GM23338 (cell line): ENCODE measurements around the gene LYRM9. TPM values are rescaled to one million over a fixed set of nuclear protein-coding genes. Genes with fewer than 3 reads are reported as not detected.

Source experiments
- ATAC-seq: fragments of 200-7000 bp; cut with Tn5 transposase; 3 replicates; pipeline ENCODE4 v1.9.1; 2020
- DNase-seq: peaks from one replicate; pipeline ENCODE4 v3.0.0-alpha.2; 2015; ENCODE audit warnings: low spot score
- H2AFZ ChIP-seq: fragments of 200-600 bp; sonication (generic); 2 replicates; pipeline ENCODE4 v1.8.0; 2016; ENCODE audit warnings: antibody characterized with exemption, mild to moderate bottlenecking, moderate library complexity
- H3F3A ChIP-seq: fragments of 200-600 bp; sonication (generic); replicated peaks from 2 replicates; pipeline ENCODE4 v1.8.0; 2017; ENCODE audit warnings: antibody characterized with exemption, mixed run types, low read depth
- H3K27ac ChIP-seq: fragments of 200-600 bp; sonication (generic); 2 replicates; pipeline ENCODE4 v1.6.1; 2016; ENCODE audit warnings: low read depth
- H3K27me3 ChIP-seq: fragments of 200-600 bp; sonication (generic); 2 replicates; pipeline ENCODE4 v1.8.0; 2016; ENCODE audit warnings: mild to moderate bottlenecking, mixed run types, moderate library complexity; ENCODE audit not compliant: insufficient read depth
- H3K36me3 ChIP-seq: fragments of 200-600 bp; sonication (generic); 2 replicates; pipeline ENCODE4 v1.8.0; 2016; ENCODE audit warnings: mild to moderate bottlenecking; ENCODE audit not compliant: insufficient read depth
- H3K4me1 ChIP-seq: fragments of 200-600 bp; sonication (generic); 2 replicates; pipeline ENCODE4 v1.8.0; 2016; ENCODE audit warnings: mild to moderate bottlenecking, moderate library complexity; ENCODE audit not compliant: insufficient read depth
- H3K4me2 ChIP-seq: fragments of 200-600 bp; sonication (generic); 2 replicates; pipeline ENCODE4 v1.7.1; 2017; ENCODE audit warnings: mixed run types
- H3K4me3 ChIP-seq: fragments of 200-600 bp; sonication (generic); 2 replicates; pipeline ENCODE4 v1.6.1; 2016; ENCODE audit warnings: mixed run types
- H3K79me2 ChIP-seq: fragments of 200-600 bp; sonication (generic); replicated peaks from 2 replicates; pipeline ENCODE4 v1.8.0; 2017; ENCODE audit warnings: mild to moderate bottlenecking; ENCODE audit not compliant: insufficient read depth
- H3K9me2 ChIP-seq: fragments of 200-600 bp; sonication (generic); 2 replicates; pipeline ENCODE4 v1.8.0; 2017; ENCODE audit not compliant: insufficient read depth
- H4K20me1 ChIP-seq: fragments of 200-600 bp; sonication (generic); replicated peaks from 2 replicates; pipeline ENCODE4 v1.8.0; 2017; ENCODE audit warnings: mild to moderate bottlenecking; ENCODE audit not compliant: insufficient read depth
- H3K27ac Mint-ChIP-seq: 2 replicates; pipeline ENCODE4 v1.8.0; 2020; ENCODE audit warnings: inconsistent platforms, mild to moderate bottlenecking, moderate library complexity, mixed read lengths
- H3K27me3 Mint-ChIP-seq: 3 replicates; pipeline ENCODE4 v1.8.0; 2022; ENCODE audit warnings: low read depth, mild to moderate bottlenecking, moderate library complexity, mixed read lengths, inconsistent platforms; ENCODE audit not compliant: insufficient read depth, poor library complexity
- H3K36me3 Mint-ChIP-seq: 3 replicates; pipeline ENCODE4 v1.8.0; 2021; ENCODE audit warnings: low read depth, mild to moderate bottlenecking, inconsistent platforms, moderate library complexity, mixed read lengths
- H3K4me1 Mint-ChIP-seq: 3 replicates; pipeline ENCODE4 v1.8.0; 2020; ENCODE audit warnings: mild to moderate bottlenecking, inconsistent platforms, mixed read lengths
- H3K4me3 Mint-ChIP-seq: 3 replicates; pipeline ENCODE4 v1.8.0; 2021; ENCODE audit warnings: moderate library complexity, mild to moderate bottlenecking, inconsistent platforms, mixed read lengths
- H3K9me3 Mint-ChIP-seq: 3 replicates; pipeline ENCODE4 v1.8.0; 2020; ENCODE audit warnings: moderate library complexity, mild to moderate bottlenecking, inconsistent platforms, mixed read lengths
- JUNB ChIP-seq: IDR thresholded peaks from one replicate; pipeline ENCODE4 v1.6.1; 2016; ENCODE audit warnings: antibody characterized with exemption; ENCODE audit not compliant: unreplicated experiment
- STAT1 ChIP-seq: IDR thresholded peaks from one replicate; pipeline ENCODE4 v1.6.1; 2016; ENCODE audit warnings: antibody characterized with exemption; ENCODE audit not compliant: unreplicated experiment
- polyA plus RNA-seq: library from polyadenylated mRNA; unstranded; fragments of >200 nt; fragmentation: Nextera tagmentation; extraction: Ambion mirVana; gene quantifications from 2 replicates; pipeline ENCODE4 v1.2.1, GENCODE V29; 2016
- total RNA-seq: library from RNA; depleted of rRNA; stranded (reverse); fragments of >200 nt; shearing (Covaris generic); gene quantifications from 2 replicates; pipeline ENCODE4 v1.2.3, GENCODE V29; 2014
- TF ChIP-seq, protein P1 (sequence below): fragments of 250-450 bp; sonication (Bioruptor Pico); IDR thresholded peaks from 2 replicates; pipeline ENCODE4 v1.5.0; 2020; ENCODE audit warnings: mild to moderate bottlenecking, moderate library complexity
- TF ChIP-seq, protein P2 (sequence below), 2 experiments: fragments of 200-600 bp in 1 of 2; sonication (generic) in 1 of 2; conservative IDR thresholded peaks; 2 replicates each; pipeline versions ENCODE4 v1.5.1 to v1.6.1; 2016 to 2017; ENCODE audit warnings: antibody characterized with exemption in 2 of 2, low read depth in 2 of 2, mild to moderate bottlenecking in 2 of 2, moderate library complexity in 1 of 2
- TF ChIP-seq, protein P3 (sequence below): IDR thresholded peaks from 2 replicates; pipeline ENCODE4 v1.6.1; 2016; ENCODE audit warnings: antibody characterized with exemption

LYRM9 gene
- total and polyA plus RNA-seq, 2 experiments from 2014 or later, result 4.7 to 6.2 TPM

DNA sequence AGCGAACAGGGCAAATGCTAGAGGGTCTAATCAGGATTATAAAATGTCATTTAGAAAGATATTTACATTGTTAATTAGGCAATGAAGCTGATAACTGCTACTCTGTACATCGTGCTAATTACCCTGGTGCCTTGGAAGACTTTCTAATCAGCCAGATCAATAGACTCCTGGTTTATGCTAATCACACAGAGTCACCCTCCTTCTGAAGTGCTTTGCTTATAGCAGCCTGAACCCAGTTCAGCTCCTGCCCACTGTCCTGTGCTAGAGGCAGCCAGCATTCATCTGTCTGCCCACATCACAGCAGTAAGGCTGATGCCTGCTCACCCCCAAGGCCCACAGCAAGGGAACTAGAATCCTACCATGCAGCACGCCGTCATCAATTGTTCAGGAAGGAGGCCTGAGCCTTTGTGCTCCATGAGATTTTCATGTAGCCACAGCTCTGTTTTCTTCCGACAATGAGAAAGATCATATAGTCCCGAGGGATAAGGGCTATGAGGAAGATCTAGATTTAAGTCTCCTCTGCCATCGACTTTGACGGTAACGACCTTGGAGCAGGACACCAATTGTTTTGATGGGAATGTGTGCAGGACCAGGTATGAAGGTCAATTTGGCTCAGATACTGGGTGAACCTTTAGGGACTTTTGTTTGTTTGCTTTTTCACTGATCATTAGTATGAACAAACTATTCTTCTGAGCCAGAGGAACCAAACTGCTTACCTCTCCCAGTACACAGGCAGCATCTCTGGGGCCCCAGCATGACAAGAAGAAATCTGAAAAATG, 12.5 kb upstream of the LYRM9 start (continued):
- TF ChIP-seq, protein P1, sequence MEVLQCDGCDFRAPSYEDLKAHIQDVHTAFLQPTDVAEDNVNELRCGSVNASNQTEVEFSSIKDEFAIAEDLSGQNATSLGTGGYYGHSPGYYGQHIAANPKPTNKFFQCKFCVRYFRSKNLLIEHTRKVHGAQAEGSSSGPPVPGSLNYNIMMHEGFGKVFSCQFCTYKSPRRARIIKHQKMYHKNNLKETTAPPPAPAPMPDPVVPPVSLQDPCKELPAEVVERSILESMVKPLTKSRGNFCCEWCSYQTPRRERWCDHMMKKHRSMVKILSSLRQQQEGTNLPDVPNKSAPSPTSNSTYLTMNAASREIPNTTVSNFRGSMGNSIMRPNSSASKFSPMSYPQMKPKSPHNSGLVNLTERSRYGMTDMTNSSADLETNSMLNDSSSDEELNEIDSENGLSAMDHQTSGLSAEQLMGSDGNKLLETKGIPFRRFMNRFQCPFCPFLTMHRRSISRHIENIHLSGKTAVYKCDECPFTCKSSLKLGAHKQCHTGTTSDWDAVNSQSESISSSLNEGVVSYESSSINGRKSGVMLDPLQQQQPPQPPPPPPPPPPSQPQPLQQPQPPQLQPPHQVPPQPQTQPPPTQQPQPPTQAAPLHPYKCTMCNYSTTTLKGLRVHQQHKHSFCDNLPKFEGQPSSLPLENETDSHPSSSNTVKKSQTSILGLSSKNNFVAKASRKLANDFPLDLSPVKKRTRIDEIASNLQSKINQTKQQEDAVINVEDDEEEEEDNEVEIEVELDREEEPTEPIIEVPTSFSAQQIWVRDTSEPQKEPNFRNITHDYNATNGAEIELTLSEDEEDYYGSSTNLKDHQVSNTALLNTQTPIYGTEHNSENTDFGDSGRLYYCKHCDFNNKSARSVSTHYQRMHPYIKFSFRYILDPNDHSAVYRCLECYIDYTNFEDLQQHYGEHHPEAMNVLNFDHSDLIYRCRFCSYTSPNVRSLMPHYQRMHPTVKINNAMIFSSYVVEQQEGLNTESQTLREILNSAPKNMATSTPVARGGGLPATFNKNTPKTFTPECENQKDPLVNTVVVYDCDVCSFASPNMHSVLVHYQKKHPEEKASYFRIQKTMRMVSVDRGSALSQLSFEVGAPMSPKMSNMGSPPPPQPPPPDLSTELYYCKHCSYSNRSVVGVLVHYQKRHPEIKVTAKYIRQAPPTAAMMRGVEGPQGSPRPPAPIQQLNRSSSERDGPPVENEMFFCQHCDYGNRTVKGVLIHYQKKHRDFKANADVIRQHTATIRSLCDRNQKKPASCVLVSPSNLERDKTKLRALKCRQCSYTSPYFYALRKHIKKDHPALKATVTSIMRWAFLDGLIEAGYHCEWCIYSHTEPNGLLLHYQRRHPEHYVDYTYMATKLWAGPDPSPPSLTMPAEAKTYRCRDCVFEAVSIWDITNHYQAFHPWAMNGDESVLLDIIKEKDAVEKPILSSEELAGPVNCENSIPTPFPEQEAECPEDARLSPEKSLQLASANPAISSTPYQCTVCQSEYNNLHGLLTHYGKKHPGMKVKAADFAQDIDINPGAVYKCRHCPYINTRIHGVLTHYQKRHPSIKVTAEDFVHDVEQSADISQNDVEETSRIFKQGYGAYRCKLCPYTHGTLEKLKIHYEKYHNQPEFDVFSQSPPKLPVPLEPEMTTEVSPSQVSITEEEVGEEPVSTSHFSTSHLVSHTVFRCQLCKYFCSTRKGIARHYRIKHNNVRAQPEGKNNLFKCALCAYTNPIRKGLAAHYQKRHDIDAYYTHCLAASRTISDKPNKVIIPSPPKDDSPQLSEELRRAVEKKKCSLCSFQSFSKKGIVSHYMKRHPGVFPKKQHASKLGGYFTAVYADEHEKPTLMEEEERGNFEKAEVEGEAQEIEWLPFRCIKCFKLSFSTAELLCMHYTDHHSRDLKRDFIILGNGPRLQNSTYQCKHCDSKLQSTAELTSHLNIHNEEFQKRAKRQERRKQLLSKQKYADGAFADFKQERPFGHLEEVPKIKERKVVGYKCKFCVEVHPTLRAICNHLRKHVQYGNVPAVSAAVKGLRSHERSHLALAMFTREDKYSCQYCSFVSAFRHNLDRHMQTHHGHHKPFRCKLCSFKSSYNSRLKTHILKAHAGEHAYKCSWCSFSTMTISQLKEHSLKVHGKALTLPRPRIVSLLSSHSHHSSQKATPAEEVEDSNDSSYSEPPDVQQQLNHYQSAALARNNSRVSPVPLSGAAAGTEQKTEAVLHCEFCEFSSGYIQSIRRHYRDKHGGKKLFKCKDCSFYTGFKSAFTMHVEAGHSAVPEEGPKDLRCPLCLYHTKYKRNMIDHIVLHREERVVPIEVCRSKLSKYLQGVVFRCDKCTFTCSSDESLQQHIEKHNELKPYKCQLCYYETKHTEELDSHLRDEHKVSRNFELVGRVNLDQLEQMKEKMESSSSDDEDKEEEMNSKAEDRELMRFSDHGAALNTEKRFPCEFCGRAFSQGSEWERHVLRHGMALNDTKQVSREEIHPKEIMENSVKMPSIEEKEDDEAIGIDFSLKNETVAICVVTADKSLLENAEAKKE (CRISPR knock-in tag), result no peak

DNA sequence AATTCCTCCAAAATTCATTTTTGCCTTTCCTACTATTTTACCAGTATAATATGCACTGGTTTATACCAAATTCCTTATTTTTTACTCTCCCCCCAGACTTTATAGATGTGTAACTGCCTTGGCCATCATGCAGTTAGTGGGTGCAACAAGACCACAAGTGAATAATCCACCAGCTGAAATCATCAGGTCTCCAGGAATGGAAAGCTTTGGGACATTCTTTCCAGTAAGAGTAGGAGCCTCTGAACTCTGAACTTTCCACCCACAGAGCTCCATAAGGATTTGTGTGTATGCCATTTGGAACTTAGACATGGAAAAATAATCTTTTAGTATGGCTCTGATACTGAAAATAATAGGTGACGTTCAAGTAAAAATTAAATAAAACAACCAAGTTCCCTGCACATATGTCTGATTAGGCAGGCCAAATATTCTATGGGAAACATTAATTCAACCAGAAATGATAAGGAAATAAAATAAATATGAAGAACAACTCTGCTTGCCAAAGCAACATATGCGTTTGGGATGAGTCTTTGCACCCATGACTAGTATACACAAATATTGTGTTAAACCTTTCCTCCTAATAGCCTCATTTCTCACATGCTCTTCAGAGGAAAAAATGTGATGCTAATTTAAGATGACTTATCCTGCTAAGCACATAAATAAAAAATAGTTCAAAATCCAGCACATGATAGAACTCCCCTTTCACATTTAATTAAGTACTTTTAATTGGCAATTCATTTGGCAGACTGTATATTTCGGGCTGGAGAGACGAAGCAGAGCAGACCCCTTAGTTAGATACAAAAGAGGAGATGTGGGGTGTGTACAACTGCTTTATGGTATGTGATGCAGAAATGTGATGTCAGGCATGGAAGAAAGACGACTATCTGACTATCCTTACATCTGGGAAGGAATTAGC, 11.6 kb upstream of the LYRM9 start:
- H3K27me3 ChIP-seq, result peaks cover 3% of the 10 kb centered on the region; the same call in 1 of the 2 replicates
- Mint-ChIP-seq H3K27me3 (peaks cover 3% of the 10 kb centered on the region), H3K27ac (no peak overlapping the region), H3K9me3 (no peaks in the 10 kb centered on the region), H3K4me1 (peaks cover 26% of the 10 kb centered on the region), H3K4me3 (no peak overlapping the region), H3K36me3 (no peaks in the 10 kb centered on the region)
- H3F3A ChIP-seq, result 0 out of 2 replicates have a peak, but pooled peaks cover 4% of the 10 kb centered on the region
- H3K36me3 ChIP-seq, result no peaks in the 10 kb centered on the region
- no peak overlapping the region for H2AFZ ChIP-seq
- 0 out of 2 replicates have a peak, but pooled peaks cover 3% of the 10 kb centered on the region for H3K9me2 ChIP-seq
- DNase-seq (no peak), ATAC-seq (no peak)
- H3K79me2 ChIP-seq, result no peaks in the 10 kb centered on the region
- no peak overlapping the region for H3K4me3 ChIP-seq
- TF ChIP-seq, protein P2, sequence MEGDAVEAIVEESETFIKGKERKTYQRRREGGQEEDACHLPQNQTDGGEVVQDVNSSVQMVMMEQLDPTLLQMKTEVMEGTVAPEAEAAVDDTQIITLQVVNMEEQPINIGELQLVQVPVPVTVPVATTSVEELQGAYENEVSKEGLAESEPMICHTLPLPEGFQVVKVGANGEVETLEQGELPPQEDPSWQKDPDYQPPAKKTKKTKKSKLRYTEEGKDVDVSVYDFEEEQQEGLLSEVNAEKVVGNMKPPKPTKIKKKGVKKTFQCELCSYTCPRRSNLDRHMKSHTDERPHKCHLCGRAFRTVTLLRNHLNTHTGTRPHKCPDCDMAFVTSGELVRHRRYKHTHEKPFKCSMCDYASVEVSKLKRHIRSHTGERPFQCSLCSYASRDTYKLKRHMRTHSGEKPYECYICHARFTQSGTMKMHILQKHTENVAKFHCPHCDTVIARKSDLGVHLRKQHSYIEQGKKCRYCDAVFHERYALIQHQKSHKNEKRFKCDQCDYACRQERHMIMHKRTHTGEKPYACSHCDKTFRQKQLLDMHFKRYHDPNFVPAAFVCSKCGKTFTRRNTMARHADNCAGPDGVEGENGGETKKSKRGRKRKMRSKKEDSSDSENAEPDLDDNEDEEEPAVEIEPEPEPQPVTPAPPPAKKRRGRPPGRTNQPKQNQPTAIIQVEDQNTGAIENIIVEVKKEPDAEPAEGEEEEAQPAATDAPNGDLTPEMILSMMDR (conservative IDR thresholded peaks at IDR 0.05; ENCODE audit: low read depth in 2 of 2), result no peak
- TF ChIP-seq STAT1, result no peak
- TF ChIP-seq, protein P3, sequence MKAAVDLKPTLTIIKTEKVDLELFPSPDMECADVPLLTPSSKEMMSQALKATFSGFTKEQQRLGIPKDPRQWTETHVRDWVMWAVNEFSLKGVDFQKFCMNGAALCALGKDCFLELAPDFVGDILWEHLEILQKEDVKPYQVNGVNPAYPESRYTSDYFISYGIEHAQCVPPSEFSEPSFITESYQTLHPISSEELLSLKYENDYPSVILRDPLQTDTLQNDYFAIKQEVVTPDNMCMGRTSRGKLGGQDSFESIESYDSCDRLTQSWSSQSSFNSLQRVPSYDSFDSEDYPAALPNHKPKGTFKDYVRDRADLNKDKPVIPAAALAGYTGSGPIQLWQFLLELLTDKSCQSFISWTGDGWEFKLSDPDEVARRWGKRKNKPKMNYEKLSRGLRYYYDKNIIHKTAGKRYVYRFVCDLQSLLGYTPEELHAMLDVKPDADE, result no peak
- TF ChIP-seq JUNB, result no peak
- H3K4me1 ChIP-seq, result peaks cover 13% of the 10 kb centered on the region; the same call in 1 of the 2 replicates
- no peak overlapping the region for H3K27ac ChIP-seq
- no peak overlapping the region for H3K4me2 ChIP-seq
- no peaks in the 10 kb centered on the region for H4K20me1 ChIP-seq
